NCI-H510A (cell line): ENCODE results near the gene DTX1.
"Not testable (repeated sequence)": the region's sequence is repeated elsewhere in the genome, so short reads cannot be mapped to it uniquely, and the experiment has no call there.

Experiments
- DNase-seq: peaks from one replicate; lab custom pipeline; 2025; lab: John Stamatoyannopoulos, UW

DTX1 gene

DNA sequence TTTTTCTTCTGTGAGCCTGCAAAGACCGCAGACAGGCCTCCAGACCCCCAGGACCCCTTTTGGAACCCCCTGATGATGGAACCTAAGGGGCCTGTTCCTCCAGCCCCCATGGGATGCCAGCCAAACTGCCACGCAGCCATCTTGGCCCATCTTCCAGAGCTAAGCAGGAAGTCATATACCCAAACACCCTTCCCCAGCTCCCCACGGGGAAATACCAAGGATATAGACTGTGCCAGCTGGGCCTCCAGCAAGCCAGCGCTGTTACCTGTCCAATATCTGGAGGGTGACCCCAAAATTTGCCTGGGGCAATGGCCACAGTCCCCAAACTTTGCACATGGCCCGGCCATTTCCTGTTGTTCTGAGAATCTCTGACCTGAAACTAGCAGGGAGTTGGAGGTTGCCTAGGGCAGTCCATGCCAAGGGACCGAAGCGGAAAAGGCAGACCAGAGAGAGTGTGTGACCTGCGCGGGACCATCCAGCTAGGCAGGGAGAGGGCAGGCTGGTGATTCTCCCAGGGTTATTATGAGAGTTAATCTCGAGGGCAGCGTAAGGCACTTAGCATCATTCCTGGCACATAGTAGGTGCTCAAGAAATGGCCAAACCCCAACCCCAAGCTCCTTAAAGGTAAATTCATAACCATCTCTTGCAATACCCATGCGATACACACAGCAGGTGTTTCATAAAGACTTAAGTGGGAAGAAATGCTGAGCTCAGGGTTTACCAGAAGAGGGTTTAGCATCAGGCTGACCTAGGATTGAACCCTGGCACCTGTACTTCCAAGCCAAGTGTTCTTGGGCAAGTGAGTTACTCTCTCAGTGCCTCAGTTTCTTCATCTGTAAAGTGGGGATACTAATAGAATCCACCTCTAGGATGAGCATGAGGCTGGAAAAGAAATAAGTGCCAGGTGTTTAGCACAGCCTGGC is 81.6 kb downstream of the DTX1 start:
- DNase-seq: no peak

DNA sequence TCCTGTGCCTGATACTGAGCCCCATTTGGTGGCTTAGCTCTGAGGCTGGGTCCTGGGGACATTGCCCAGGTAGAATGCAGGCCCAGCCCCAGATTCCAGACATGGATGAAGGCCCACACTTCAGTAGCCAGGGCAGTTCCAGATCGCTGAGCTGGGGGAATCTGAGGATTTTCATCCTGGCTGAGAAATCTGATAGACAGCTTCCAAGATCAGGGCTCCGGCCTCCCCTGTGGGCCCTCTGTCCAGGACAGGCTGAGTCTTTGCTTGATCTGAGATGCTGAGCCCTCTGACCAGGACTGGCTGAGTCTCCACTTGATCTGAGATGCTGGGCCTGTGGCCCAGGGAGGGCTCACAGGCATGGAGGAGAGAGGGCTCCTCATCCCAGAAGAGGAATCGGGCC is 82.3 kb downstream of the DTX1 start:
- DNase-seq: no peak

DNA sequence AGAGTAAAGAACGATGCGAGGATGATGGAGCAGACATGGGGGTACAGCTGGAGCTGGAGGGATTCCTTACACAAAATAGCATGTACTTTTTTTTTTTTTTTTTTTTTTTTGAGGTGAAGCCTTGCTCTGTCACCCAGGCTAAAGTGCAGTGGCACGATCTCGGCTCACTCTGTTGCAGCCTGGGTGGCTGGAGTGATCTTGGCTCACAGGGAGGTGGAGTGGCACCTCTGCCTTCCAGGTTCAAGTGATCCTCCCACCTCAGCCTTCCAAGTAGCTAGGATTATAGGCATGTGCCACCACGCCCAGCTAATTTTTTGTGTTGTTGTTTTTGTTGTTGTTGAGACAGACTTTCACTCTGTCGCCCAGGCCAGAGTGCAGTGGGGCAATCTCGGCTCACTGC is 84.2 kb downstream of the DTX1 start:
- no peak for DNase-seq

DNA sequence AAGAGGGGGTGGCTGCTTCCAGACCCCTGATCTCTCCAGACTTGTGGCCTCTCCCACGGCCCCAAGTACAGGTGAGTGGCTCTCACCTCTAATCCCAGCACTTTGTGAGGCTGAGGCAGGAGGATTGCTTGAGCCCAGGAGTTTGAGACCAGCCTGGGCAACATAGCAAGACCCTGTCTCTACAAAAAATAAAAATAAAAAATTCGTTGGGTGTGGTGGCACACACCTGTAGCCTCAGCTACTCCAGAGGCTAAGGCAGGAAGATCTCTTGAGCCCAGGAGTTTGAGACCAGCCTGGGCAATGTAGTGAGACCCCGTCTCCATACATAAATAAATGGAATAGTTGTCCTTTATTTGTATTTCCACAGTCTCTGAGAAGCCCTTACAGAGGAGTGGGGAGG is 85.2 kb downstream of the DTX1 start:
- not testable (repeated sequence) for DNase-seq

DNA sequence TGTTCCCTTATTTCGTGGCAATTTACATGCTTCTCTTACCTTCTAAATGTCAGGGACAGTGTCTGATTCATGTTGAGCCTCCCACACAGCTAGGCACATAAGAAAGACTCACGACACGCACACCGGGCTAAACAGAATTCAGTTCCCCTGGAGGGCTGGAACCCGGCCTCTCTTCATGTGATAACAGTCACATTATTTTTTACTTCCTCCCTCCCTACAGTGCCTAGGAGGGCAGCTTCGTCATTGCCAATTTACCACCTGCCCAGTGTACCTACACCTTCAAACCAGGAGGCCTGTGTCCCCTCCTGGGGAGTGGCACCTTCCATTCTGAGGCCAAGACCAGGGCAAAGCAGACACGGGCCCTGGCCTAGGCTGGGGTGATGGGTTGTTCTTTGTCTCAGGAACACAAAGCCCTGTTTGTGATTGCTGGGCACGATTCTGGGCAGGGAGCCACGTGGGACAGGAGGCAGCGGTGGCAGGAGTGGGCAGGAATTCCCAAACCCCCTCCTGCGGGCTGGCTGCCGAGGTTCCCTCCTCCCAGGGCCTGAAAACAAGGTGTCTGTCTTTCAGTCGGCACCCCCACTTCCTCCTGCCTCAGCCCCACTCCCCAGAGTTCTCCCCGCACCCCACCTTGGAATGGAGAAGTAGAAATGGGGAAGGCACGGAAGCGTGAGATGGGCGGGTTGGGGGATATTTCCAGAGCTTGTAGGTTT is 85.8 kb downstream of the DTX1 start:
- DNase-seq: no peak

DNA sequence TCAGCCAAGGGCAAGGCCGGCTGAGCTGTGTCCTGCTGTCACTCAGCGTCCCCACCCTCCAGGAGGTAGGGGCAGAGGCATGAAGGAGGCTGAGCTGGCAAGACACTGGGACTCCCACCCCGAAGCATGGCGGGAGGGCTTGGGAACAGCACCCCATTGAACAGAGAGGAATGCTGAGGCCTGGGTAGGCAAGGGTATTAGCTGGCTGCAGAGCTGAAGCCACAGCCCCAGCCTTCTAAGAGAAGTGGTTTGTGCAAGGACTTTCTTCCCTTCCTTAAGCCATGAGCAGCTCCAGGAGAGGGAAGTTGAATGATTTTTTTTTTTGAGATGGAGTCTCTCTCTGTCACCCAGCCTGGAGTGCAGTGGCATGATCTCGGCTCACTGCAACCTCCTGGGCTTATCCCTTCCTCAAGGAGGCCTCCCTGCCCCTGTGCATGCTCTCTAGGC is 86.4 kb downstream of the DTX1 start:
- DNase-seq: no peak

DNA sequence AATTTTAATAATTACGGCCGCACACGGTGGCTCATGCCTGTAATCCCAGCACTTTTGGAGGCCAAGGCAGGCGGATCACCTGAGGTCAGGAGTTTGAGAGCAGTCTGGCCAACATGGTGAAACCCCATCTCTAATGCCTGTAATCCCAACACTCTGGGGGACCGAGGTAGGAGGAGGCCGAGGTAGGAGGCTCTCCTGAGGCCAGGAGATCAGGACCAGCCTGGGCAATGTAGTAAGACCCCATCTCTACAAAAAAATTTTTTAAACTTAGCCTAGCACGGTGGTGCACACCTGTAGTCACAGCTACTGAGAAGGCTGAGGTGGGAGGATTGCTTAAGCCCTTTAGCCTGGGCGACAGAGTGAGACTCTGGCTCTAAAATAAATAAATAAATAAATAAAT is 87.4 kb downstream of the DTX1 start:
- no peak for DNase-seq

DNA sequence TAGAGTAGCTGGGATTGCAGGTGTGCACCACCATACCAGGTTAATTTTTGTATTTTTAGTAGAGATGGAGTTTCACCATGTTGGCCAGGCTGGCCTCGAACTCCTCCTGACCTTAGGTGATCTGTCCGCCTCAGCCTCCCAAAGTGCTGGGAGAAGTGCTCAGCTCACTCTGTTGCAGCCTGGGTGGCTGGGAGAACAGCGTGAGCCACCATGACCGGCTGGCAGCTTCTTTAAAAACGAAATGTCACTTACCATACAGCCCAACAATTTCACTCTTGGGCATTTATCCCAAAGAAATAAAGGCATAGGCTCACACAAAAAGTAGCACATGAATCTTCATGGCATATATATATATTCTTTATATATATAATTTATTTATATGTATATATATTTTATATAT is 88.3 kb downstream of the DTX1 start:
- no peak for DNase-seq

DNA sequence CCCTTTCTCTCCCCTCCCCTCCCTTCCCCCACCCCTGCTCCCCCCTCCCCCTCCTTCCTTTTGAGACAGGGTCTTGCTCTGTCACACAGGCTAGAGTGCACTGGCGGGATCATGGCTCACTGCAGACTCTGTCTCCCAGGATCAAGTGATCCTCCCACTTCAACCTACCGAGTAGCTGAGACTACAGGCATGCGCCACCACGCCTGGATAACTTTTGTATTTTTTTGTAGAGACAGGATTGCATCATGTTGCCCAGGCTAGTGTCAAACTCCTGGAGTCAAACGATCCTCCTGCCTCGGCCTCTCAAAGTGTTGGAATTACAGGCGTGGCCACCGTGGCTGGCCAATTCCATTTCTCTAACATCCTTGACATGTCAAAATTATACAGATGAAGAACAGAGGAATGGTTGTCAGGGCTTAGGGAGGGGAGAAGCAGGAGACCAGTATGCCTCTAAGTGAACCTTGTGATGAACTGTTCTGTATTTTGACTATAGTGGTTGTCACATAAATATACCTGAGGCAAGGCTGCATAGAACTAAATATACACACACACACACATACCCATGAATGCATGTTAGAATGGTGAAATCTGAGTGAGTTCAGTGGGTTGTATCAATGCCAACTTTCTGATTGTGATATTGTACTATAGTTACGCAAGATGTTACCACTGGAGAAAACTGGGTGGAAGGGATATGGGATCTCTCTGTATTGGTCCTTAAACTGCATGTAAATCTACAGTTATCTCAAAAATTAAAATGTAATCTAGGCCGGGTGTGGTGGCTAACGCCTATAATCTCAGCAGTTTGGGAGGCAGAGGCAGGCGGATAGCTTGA is 89.4 kb downstream of the DTX1 start:
- no peak for DNase-seq

DNA sequence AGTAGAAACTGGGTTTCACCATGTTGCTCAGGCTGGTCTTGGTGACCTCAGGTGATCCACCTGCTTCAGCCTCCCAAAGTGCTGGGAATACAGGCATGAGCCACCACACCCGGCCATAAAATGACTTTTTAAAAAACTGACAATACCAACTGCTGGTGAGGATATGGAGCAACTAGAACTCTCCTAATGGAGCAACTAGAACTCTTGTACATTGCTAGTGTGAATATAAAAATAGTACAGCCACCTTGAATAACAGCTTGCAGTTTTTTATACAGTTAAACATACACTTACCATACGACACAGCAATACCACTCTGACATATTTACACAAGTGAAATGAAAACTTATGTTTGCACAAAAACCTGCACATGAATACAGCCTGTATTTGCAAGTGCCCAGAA is 90.5 kb downstream of the DTX1 start:
- no peak for DNase-seq
